DOHH2 (cell line): ENCODE measurements around the gene TTC6.

ENCODE experiments used
- CTCF ChIP-seq: fragments of 200-600 bp; sonication (generic); IDR thresholded peaks from one replicate; pipeline ENCODE4 v1.5.1; 2014; ENCODE audit warnings: antibody characterized with exemption, mild to moderate bottlenecking, low read depth, low read length; ENCODE audit not compliant: poor library complexity, severe bottlenecking
- EZH2phosphoT487 ChIP-seq: fragments of 200-600 bp; sonication (generic); IDR thresholded peaks from 2 replicates; pipeline ENCODE4 v1.6.1; 2017; ENCODE audit warnings: borderline replicate concordance, mild to moderate bottlenecking, antibody characterized with exemption, low read length, moderate library complexity, mixed read lengths

GRCh38 chr14:37615582-37616289 lies 20.3 kb downstream of the TTC6 start:
- TF ChIP-seq CTCF (no peak), EZH2phosphoT487 (no peak)
